HL-60 (cell line): Measurements from ENCODE around the gene SEC31B.

Experiments used
- DNase-seq, 2 experiments: peaks; one replicate each; pipeline ENCODE4 v3.0.0-alpha.2; 2010 to 2020; ENCODE audit warnings: low read depth in 1 of 2, low spot score in 1 of 2
- H3K27ac ChIP-seq: fragments of 250-450 bp; sonication (Bioruptor Pico); replicated peaks from 2 replicates; pipeline ENCODE4 v1.5.1; 2020; ENCODE audit warnings: mild to moderate bottlenecking, moderate library complexity
- H3K27me3 ChIP-seq: fragments of 250-450 bp; sonication (Bioruptor Pico); 2 replicates; pipeline ENCODE4 v1.5.1; 2021; ENCODE audit warnings: mild to moderate bottlenecking, moderate library complexity; ENCODE audit not compliant: insufficient read depth, poor library complexity, severe bottlenecking
- H3K4me3 ChIP-seq: replicated peaks from 2 replicates; pipeline ENCODE4 v1.5.1; 2011; ENCODE audit warnings: mild to moderate bottlenecking, control low read depth, low read length; ENCODE audit not compliant: insufficient read depth
- GABPA ChIP-seq: IDR thresholded peaks from 2 replicates; pipeline ENCODE4 v1.6.1; 2012; ENCODE audit warnings: low read depth
- POLR2AphosphoS5 ChIP-seq: IDR thresholded peaks from 2 replicates; pipeline ENCODE4 v1.6.1; 2012; ENCODE audit warnings: low read depth
- SPI1 ChIP-seq: IDR thresholded peaks from 2 replicates; pipeline ENCODE4 v1.6.1; 2012; ENCODE audit warnings: low read depth, mild to moderate bottlenecking, borderline replicate concordance
- TF ChIP-seq, protein P1 (sequence below): IDR thresholded peaks from 2 replicates; pipeline ENCODE4 v1.6.1; 2012; ENCODE audit warnings: low read depth; ENCODE audit not compliant: insufficient replicate concordance
- TF ChIP-seq, protein P2 (sequence below): IDR thresholded peaks from one replicate; pipeline ENCODE4 v1.5.1; 2011; ENCODE audit warnings: low read length, control low read depth, inconsistent platforms; ENCODE audit not compliant: insufficient read depth

SEC31B gene

DNA sequence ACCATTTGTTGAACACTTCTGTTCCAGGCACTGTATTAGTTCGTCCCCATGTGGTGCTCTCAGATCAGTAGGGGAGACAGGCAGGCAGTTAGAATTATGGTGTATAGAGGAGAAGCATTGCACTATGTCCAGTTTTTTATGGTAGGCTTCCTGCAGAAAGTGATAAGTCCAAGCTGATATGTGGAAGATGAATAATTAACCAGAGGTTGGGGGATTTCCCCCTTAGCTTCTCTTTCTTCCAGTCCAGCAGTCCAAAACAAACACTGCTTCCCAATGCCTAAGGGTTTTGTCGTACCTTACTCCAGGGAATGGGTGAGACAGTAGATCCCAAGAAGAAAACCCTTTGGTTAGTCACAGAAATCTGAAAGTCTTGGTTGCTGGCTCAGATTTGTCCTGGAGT lies 35.2 kb upstream of the SEC31B start:
- TF ChIP-seq GABPA (no peak), SPI1 (no peak), POLR2AphosphoS5 (no peak)
- TF ChIP-seq, protein P1, sequence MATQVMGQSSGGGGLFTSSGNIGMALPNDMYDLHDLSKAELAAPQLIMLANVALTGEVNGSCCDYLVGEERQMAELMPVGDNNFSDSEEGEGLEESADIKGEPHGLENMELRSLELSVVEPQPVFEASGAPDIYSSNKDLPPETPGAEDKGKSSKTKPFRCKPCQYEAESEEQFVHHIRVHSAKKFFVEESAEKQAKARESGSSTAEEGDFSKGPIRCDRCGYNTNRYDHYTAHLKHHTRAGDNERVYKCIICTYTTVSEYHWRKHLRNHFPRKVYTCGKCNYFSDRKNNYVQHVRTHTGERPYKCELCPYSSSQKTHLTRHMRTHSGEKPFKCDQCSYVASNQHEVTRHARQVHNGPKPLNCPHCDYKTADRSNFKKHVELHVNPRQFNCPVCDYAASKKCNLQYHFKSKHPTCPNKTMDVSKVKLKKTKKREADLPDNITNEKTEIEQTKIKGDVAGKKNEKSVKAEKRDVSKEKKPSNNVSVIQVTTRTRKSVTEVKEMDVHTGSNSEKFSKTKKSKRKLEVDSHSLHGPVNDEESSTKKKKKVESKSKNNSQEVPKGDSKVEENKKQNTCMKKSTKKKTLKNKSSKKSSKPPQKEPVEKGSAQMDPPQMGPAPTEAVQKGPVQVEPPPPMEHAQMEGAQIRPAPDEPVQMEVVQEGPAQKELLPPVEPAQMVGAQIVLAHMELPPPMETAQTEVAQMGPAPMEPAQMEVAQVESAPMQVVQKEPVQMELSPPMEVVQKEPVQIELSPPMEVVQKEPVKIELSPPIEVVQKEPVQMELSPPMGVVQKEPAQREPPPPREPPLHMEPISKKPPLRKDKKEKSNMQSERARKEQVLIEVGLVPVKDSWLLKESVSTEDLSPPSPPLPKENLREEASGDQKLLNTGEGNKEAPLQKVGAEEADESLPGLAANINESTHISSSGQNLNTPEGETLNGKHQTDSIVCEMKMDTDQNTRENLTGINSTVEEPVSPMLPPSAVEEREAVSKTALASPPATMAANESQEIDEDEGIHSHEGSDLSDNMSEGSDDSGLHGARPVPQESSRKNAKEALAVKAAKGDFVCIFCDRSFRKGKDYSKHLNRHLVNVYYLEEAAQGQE = no peak
- TF ChIP-seq, protein P2, sequence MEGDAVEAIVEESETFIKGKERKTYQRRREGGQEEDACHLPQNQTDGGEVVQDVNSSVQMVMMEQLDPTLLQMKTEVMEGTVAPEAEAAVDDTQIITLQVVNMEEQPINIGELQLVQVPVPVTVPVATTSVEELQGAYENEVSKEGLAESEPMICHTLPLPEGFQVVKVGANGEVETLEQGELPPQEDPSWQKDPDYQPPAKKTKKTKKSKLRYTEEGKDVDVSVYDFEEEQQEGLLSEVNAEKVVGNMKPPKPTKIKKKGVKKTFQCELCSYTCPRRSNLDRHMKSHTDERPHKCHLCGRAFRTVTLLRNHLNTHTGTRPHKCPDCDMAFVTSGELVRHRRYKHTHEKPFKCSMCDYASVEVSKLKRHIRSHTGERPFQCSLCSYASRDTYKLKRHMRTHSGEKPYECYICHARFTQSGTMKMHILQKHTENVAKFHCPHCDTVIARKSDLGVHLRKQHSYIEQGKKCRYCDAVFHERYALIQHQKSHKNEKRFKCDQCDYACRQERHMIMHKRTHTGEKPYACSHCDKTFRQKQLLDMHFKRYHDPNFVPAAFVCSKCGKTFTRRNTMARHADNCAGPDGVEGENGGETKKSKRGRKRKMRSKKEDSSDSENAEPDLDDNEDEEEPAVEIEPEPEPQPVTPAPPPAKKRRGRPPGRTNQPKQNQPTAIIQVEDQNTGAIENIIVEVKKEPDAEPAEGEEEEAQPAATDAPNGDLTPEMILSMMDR = no peak
- H3K27me3 ChIP-seq = no peaks in the 10 kb centered on the region
- DNase-seq = no peak

DNA sequence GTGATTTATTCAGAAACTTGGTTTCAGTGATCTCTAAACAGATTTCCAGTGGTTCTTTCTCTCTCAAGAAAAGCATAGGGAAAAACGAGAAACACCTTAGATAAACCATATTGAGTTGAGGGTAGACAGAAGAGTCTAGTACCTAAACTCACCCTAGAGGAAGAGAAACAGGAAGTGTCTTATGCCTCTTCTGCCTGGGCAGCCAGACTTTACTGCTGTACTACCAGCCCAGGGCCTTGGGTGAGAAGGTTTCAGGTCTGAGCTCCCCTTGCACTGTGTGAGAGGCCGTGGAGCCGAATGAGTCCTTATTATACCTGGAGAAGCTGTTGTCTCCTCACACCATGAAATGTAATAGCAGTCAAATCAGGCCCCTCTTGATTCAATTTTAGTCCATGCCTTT lies 34.3 kb upstream of the SEC31B start:
- no peak for DNase-seq
- peak; percentile 82 for TF ChIP-seq SPI1
- TF ChIP-seq, protein P1 = no peak
- TF ChIP-seq, protein P2 = no peak
- TF ChIP-seq POLR2AphosphoS5 = no peak
- no peak for TF ChIP-seq GABPA
- Histone ChIP-seq H3K4me3 (no peak overlapping the region), H3K27ac (no peak overlapping the region), H3K27me3 (no peaks in the 10 kb centered on the region)

More for the DNA sequence above, 35.2 kb upstream of the SEC31B start:
- Histone ChIP-seq H3K4me3 (no peak overlapping the region), H3K27ac (no peak overlapping the region)

GRCh38 chr10:100551738-100552137 lies 32.1 kb upstream of the SEC31B start:
- no peak for DNase-seq
- TF ChIP-seq GABPA = no peak
- TF ChIP-seq, protein P2 = no peak
- no peak for TF ChIP-seq SPI1
- no peak for TF ChIP-seq POLR2AphosphoS5
- TF ChIP-seq, protein P1 = no peak
- Histone ChIP-seq H3K4me3 (no peak overlapping the region), H3K27me3 (no peaks in the 10 kb centered on the region), H3K27ac (no peak overlapping the region)
